HK-2 (cell line): ENCODE data around the gene TBC1D13.
"Not testable (repeated sequence)": the region's sequence is repeated elsewhere in the genome, so short reads cannot be mapped to it uniquely, and the experiment has no call there.

Experiments used
- DNase-seq: peaks from one replicate; pipeline ENCODE4 v3.0.0-alpha.2; 2018; ENCODE audit not compliant: unreplicated experiment

Gene TBC1D13

GRCh38 chr9:128786681-128787601 lies at the start of gene TBC1D13:
TBC1D13 (plus strand) TSS chr9:128787253; CDS start chr9:128787354, 101 bp downstream.
- DNase-seq, result peak; percentile 91

- DNase-seq, result no peak
These were observed 44.7 kb upstream of the TBC1D13 start for GRCh38 chr9:128742401-128742800.

- no peak for DNase-seq
These were observed 43.6 kb upstream of the TBC1D13 start for GRCh38 chr9:128743421-128743820.

- no peak for DNase-seq
These were observed 39.8 kb upstream of the TBC1D13 start for GRCh38 chr9:128747241-128747640.

- no peak for DNase-seq
These were observed 36.0 kb upstream of the TBC1D13 start for GRCh38 chr9:128750926-128751595.

GRCh38 chr9:128753627-128754026 lies 33.4 kb upstream of the TBC1D13 start:
- DNase-seq, result no peak

- no peak for DNase-seq
These were observed 29.5 kb upstream of the TBC1D13 start for GRCh38 chr9:128757602-128758001.

GRCh38 chr9:128762671-128763449 lies 24.2 kb upstream of the TBC1D13 start:
- DNase-seq, result no peak

GRCh38 chr9:128764361-128764760 lies 22.7 kb upstream of the TBC1D13 start:
- no peak for DNase-seq

- DNase-seq, result no peak
These were observed 21.6 kb upstream of the TBC1D13 start for GRCh38 chr9:128765499-128765898.

- no peak for DNase-seq
These were observed 18.4 kb upstream of the TBC1D13 start for GRCh38 chr9:128768606-128769005.

- DNase-seq, result no peak
These were observed 16.6 kb upstream of the TBC1D13 start for GRCh38 chr9:128770286-128771030.

- DNase-seq, result peak; percentile 40
These were observed 15.8 kb upstream of the TBC1D13 start for GRCh38 chr9:128771094-128771721.

- DNase-seq, result peak; percentile 84
These were observed 15.1 kb upstream of the TBC1D13 start, which contains the start of gene ZER1 for GRCh38 chr9:128771745-128772519. ZER1 (minus strand) TSS chr9:128771927; CDS start chr9:128755565, 16,362 bp downstream.

- no peak for DNase-seq
These were observed 14.0 kb upstream of the TBC1D13 start for GRCh38 chr9:128773049-128773448.

- DNase-seq, result no peak
These were observed 12.2 kb upstream of the TBC1D13 start for GRCh38 chr9:128774804-128775203.

GRCh38 chr9:128780093-128780492 lies 7.0 kb upstream of the TBC1D13 start:
- DNase-seq, result not testable (repeated sequence)

- no peak for DNase-seq
These were observed 5.6 kb upstream of the TBC1D13 start for GRCh38 chr9:128781187-128782070.

GRCh38 chr9:128782669-128783068 lies 4.4 kb upstream of the TBC1D13 start:
- DNase-seq, result no peak
